Measurements from ENCODE around the gene MOSPD2. TPM values are rescaled to one million over a fixed set of nuclear protein-coding genes. Genes with fewer than 3 reads are reported as not detected.

MOSPD2 gene
- total RNA-seq, 2 donors from 2014 or later, result 6.3 to 12.5 TPM

DNA sequence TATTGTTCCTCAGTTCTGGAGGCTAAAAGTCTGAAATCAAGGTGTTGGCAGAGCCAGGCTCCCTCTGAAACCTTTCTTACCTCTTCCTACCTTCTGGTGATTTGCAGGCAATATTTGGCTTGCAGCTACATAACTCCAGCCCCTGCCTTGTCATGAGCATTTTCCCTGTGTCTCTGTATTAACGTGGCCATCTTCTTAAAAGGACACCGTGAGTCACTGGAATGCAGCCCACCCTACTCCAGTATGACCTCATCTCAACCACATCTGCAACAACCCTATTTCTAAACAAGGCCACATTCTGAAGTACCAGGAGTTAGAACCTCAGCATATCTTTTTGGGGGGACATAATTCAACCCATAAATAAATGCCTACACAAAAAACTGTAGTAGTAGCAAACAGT, 41.1 kb upstream of the MOSPD2 start:
- WGBS, 2 donors, result 75 to 82% methylated on average over 2 of the region's 2 CpGs
- ATAC-seq (no peak), DNase-seq (no peak)
- Histone ChIP-seq H3K4me3 (no peak overlapping the region), H3K4me1 (no peaks in the 10 kb centered on the region), H3K27ac (no peak overlapping the region), H3K9me3 (no peaks in the 10 kb centered on the region), H3K27me3 (no peaks in the 10 kb centered on the region), H3K36me3 (replicated peaks in 1 of 2; ENCODE audit: insufficient read depth in 1 of 2, low read depth in 2 of 2) (no peaks in the 10 kb centered on the region)
- intact Hi-C loops (cut with DNase I), result no loop called here
- TF ChIP-seq, protein P1, sequence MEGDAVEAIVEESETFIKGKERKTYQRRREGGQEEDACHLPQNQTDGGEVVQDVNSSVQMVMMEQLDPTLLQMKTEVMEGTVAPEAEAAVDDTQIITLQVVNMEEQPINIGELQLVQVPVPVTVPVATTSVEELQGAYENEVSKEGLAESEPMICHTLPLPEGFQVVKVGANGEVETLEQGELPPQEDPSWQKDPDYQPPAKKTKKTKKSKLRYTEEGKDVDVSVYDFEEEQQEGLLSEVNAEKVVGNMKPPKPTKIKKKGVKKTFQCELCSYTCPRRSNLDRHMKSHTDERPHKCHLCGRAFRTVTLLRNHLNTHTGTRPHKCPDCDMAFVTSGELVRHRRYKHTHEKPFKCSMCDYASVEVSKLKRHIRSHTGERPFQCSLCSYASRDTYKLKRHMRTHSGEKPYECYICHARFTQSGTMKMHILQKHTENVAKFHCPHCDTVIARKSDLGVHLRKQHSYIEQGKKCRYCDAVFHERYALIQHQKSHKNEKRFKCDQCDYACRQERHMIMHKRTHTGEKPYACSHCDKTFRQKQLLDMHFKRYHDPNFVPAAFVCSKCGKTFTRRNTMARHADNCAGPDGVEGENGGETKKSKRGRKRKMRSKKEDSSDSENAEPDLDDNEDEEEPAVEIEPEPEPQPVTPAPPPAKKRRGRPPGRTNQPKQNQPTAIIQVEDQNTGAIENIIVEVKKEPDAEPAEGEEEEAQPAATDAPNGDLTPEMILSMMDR (IDR thresholded peaks at IDR 0.05), result no peak
- TF ChIP-seq POLR2A (IDR thresholded peaks at IDR 0.05), result no peak

DNA sequence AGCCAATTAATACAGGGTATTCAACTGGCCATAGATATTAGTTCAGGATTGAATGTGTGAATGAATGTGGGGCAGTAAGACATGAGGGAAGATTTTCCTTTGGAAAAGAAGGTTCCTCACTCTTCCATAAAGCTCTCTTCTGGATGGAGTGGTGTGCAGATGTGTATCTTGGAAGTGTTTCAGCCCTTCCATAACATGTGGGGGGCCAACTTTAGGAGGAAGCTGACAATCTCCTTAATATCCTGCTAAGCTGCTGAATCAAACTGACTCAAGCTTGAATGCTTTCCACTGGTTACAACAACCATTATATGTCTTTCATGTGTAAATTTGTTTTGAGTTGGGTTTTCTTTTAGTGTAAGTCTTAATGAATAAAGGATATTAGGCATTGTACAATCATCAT, 40.6 kb upstream of the MOSPD2 start:
- Histone ChIP-seq H3K36me3 (replicated peaks in 1 of 2; ENCODE audit: insufficient read depth in 1 of 2, low read depth in 2 of 2) (no peaks in the 10 kb centered on the region), H3K4me3 (no peak overlapping the region)
- ATAC-seq, result no peak

DNA sequence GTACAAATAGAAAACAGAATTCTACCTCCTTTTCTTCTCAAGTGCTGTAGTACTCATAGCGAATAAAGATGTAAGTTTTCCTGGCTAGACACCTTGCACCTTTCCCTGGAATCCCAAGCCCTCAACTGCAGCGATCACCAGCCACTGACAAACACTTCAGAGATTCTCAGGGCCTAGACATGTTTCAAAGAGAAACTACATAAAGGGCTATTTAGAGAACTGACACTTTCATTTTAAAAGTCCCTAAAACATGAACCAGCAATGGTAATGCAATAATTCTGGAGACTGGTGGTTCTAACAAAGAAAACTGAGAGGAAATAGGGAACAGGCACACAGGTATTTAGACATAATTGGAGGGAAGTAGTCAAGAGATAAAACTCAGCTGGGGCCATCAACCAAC, 36.1 kb upstream of the MOSPD2 start:
- Histone ChIP-seq H3K36me3 (replicated peaks in 1 of 2; ENCODE audit: insufficient read depth in 1 of 2, low read depth in 2 of 2) (no peaks in the 10 kb centered on the region), H3K27me3 (no peaks in the 10 kb centered on the region), H3K4me1 (no peaks in the 10 kb centered on the region), H3K9me3 (no peaks in the 10 kb centered on the region), H3K4me3 (no peak overlapping the region), H3K27ac (no peak overlapping the region)
- TF ChIP-seq, protein P1 (IDR thresholded peaks at IDR 0.05), result no peak
- no peak for TF ChIP-seq POLR2A (IDR thresholded peaks at IDR 0.05)
- intact Hi-C loops (cut with DNase I), result no loop called here
- 90 to 100% methylated on average over 2 of the region's 2 CpGs for WGBS, 2 donors
- DNase-seq (no peak), ATAC-seq (no peak)

More for the DNA sequence above, 40.6 kb upstream of the MOSPD2 start:
- intact Hi-C loops (cut with DNase I), result no loop called here
- TF ChIP-seq POLR2A (IDR thresholded peaks at IDR 0.05), result no peak
- TF ChIP-seq, protein P1 (IDR thresholded peaks at IDR 0.05), result no peak
- Histone ChIP-seq H3K27me3 (no peaks in the 10 kb centered on the region), H3K27ac (no peak overlapping the region), H3K4me1 (no peaks in the 10 kb centered on the region), H3K9me3 (no peaks in the 10 kb centered on the region)
- DNase-seq, result no peak

DNA sequence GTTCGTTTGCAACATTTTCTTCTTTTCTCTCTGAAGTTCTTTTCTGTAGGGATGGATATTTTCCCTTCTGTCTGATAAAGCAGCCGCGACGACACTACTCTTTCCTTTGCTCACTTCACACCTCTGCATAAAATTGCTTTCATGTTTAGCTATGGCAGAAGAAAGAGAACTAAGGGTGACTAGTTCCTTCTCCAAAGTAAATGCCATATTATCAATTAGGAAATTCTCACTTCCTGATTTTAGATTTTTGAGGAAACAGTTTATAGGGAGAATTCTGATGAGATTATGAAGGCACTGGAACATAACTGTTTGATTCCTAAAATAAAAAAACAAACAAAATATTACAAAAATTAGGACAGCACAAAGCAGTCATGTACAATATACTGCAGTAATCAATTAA, 29.6 kb upstream of the MOSPD2 start:
- Histone ChIP-seq H3K27ac (no peak overlapping the region), H3K9me3 (no peaks in the 10 kb centered on the region), H3K36me3 (replicated peaks in 1 of 2; ENCODE audit: insufficient read depth in 1 of 2, low read depth in 2 of 2) (no peaks in the 10 kb centered on the region), H3K27me3 (no peaks in the 10 kb centered on the region), H3K4me3 (no peak overlapping the region), H3K4me1 (no peaks in the 10 kb centered on the region)
- TF ChIP-seq, protein P1 (IDR thresholded peaks at IDR 0.05), result no peak
- no peak for TF ChIP-seq POLR2A (IDR thresholded peaks at IDR 0.05)
- no peak for DNase-seq
- WGBS, 2 donors, result 85 to 94% methylated on average over 4 of the region's 4 CpGs
- intact Hi-C loops (cut with DNase I), result no loop called here
- ATAC-seq, result no peak

DNA sequence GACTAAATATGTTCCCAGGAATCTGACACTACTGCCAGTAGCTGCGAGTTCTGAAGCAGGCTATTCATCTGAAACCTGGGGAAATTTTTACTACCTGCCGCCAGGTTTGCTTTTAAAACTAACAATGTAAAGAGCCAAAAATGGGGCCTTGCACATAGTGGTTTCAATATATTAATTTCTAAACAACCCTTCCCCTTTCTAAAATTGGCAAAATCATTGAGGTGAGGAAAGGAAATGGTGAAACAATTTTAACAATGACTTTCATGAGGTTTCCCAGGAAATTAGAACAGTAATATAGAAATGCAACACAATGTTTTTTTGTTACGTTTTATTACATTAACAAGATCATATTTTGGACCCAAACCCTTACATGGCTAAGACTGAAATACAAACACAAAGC, 21.7 kb upstream of the MOSPD2 start:
- 72 to 87% methylated on average over 3 of the region's 3 CpGs for WGBS, 2 donors
- Histone ChIP-seq H3K4me1 (no peaks in the 10 kb centered on the region), H3K27ac (no peak overlapping the region), H3K9me3 (no peaks in the 10 kb centered on the region), H3K36me3 (replicated peaks in 1 of 2; ENCODE audit: insufficient read depth in 1 of 2, low read depth in 2 of 2) (no peaks in the 10 kb centered on the region), H3K4me3 (no peak overlapping the region), H3K27me3 (no peaks in the 10 kb centered on the region)
- ATAC-seq (no peak), DNase-seq (no peak)
- intact Hi-C loops (cut with DNase I), result no loop called here
- TF ChIP-seq, protein P1 (IDR thresholded peaks at IDR 0.05), result no peak
- TF ChIP-seq POLR2A (IDR thresholded peaks at IDR 0.05), result no peak

All from body of pancreas (tissue), 4 donors.